Testis (tissue), 3 donors: ENCODE measurements around the gene CCDC50. TPM values are rescaled to one million over a fixed set of nuclear protein-coding genes. Genes with fewer than 3 reads are reported as not detected.

ENCODE experiments used
- DNase-seq: peaks from one replicate; pipeline ENCODE4 v3.0.0-alpha.2; 2019
- H3K27ac ChIP-seq, 2 donors: fragments of 200-600 bp; sonication (generic); one replicate each; pipeline ENCODE4 v1.5.1; 2019
- H3K27me3 ChIP-seq: fragments of 200-600 bp; sonication (generic); one replicate; pipeline ENCODE4 v1.5.1; 2019
- H3K36me3 ChIP-seq: fragments of 200-600 bp; sonication (generic); one replicate; pipeline ENCODE4 v1.5.1; 2017; ENCODE audit warnings: low read depth; ENCODE audit errors: missing control alignments
- H3K4me1 ChIP-seq: fragments of 200-600 bp; sonication (generic); one replicate; pipeline ENCODE4 v1.5.1; 2019
- H3K4me3 ChIP-seq, 2 donors: fragments of 200-600 bp; sonication (generic); one replicate each; pipeline ENCODE4 v1.5.1; 2017 to 2019
- H3K9me3 ChIP-seq: fragments of 200-600 bp; sonication (generic); one replicate; pipeline ENCODE4 v1.5.1; 2017
- POLR2A ChIP-seq: fragments of 450-650 bp; IDR thresholded peaks from one replicate; pipeline ENCODE4 v1.6.1; 2017; ENCODE audit warnings: antibody characterized with exemption, mild to moderate bottlenecking, moderate library complexity
- WGBS, 2 donors: methylation state at CpG; one replicate each; pipeline ENCODE4 v1.1.5; 2018; 5-methylcytosine and 5-hydroxymethylcytosine counted together
- intact Hi-C: fragments of 100-400 bp; cut with DNase I; formaldehyde crosslinking; loops from one replicate; pipeline ENCODE4 v1.15.1; 2023; ENCODE audit warnings: low total_unique reads
- polyA plus RNA-seq: library from polyadenylated mRNA; stranded (reverse); fragments of 350-450 nt; fragmentation: Illumina TruSeq; extraction: RNeasy Lipid Tissue Mini Kit (QIAGEN cat#74804); gene quantifications from one replicate; pipeline ENCODE4 v1.2.3, GENCODE V29; 2014; ENCODE audit warnings: low read depth, low replicate concordance; ENCODE audit not compliant: insufficient read depth
- total RNA-seq, 2 donors: library from RNA; depleted of rRNA; stranded (reverse); fragments of >200 nt; gene quantifications; one replicate each; pipeline ENCODE4 v1.2.3, GENCODE V29; 2016
- TF ChIP-seq, protein P1 (sequence below), 3 experiments: fragments of 450-650 bp in 2 of 3; fragments of 200-600 bp in 1 of 3; sonication (generic) in 1 of 3; IDR thresholded peaks; one replicate each; pipeline ENCODE4 v1.5.1; 2016 to 2019; ENCODE audit warnings: antibody characterized with exemption in 3 of 3, mild to moderate bottlenecking in 2 of 3, moderate library complexity in 1 of 3

CCDC50 gene
- total and polyA plus RNA-seq, 3 donors from 2014 or later, result 65.0 to 69.9 (median 68.2) TPM

DNA sequence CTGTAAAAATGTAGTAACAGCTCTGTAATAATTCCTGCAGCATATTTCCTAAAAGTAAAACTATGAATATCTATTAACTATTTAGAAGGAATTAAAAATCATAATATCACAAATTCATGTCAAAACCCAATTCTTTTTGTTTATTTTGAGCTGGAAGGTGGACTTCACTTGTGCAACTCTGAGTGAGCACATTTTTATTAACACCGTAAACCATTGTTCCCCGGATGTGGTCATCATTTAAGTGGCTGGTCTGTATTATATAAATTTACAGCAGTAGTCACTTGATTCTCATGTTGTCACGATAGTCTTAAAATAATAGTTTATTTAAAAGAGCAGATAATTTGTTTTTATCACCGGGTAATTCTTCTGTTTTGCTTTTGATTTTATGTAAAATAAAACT lies 44.1 kb downstream of the CCDC50 start:
- Histone ChIP-seq H3K4me1 (peaks cover 25% of the 10 kb centered on the region), H3K27me3 (no peaks in the 10 kb centered on the region), H3K27ac (no peak overlapping the region), H3K4me3 (no peak overlapping the region), H3K36me3 (no peaks in the 10 kb centered on the region), H3K9me3 (no peaks in the 10 kb centered on the region)
- DNase-seq, result no peak
- intact Hi-C loops, result no loop called here
- 61 to 73% methylated on average over 4 of the region's 4 CpGs for WGBS, 2 donors
- TF ChIP-seq POLR2A, result no peak
- TF ChIP-seq, protein P1, sequence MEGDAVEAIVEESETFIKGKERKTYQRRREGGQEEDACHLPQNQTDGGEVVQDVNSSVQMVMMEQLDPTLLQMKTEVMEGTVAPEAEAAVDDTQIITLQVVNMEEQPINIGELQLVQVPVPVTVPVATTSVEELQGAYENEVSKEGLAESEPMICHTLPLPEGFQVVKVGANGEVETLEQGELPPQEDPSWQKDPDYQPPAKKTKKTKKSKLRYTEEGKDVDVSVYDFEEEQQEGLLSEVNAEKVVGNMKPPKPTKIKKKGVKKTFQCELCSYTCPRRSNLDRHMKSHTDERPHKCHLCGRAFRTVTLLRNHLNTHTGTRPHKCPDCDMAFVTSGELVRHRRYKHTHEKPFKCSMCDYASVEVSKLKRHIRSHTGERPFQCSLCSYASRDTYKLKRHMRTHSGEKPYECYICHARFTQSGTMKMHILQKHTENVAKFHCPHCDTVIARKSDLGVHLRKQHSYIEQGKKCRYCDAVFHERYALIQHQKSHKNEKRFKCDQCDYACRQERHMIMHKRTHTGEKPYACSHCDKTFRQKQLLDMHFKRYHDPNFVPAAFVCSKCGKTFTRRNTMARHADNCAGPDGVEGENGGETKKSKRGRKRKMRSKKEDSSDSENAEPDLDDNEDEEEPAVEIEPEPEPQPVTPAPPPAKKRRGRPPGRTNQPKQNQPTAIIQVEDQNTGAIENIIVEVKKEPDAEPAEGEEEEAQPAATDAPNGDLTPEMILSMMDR (IDR thresholded peaks at IDR 0.05), result no peak

DNA sequence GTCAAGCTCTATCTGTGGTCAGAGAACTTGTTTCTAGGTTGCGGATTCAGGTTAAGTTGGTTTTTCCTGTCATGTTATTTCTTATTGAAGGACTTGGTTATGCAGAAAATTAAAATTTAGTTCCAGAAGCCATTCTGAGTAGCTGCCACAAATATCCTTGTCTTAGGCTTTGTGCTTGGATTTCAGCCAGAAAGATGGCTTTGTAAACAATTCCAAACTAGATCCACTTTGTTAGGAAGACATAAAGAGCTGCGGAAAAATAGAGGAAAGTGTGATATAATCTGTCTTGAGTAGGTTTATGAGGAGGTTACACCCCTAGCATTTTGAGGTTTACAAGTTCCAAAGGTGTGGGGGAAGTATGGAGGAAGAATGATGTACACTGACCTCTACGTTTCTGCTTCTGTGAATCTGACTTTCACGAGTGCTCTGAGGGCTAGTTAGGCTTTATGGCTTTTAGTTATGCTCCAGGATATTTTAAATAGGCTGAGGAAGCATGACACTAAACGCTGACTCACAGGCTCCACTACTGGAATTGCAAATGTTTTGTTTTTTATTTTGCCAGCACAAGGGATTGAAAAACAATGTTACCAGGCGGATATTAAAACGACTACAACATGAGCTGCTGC lies 47.4 kb downstream of the CCDC50 start:
- DNase-seq, result no peak

DNA sequence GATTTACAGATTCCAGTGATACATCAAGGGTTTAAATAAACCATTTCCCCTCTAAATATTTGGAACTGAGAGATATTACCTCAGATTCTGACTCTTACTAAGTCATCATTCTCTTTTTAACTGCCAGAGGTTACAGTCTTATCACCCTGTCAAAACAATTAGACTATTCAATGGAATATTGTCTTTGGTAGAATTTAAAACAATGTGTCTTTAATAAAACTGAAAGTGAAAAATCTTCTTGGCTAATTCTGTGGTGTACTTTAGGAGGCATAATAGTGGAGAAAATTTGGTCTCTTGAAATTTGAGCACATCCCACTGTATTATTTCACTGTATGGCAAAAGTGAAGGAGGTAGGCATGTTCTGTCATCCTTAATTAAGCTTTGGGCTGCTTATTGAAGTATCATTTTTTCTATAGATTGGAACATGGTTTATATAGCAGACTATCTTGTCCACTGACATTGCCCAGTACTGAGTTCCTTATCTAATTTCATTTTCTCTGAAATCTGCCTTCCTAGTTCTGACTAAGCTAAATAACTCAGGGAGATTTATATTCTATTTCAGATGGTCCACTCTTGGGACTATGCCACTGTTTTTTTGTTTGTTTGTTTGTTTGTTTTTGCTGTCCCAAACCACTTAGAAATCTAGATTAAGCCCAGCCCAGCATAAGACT lies 49.1 kb downstream of the CCDC50 start:
- H3K36me3 ChIP-seq, result no peaks in the 10 kb centered on the region
- TF ChIP-seq POLR2A, result no peak
- TF ChIP-seq, protein P1 (IDR thresholded peaks at IDR 0.05), result no peak
- H3K4me3 ChIP-seq, result no peak overlapping the region
- DNase-seq, result no peak
- H3K9me3 ChIP-seq, result no peaks in the 10 kb centered on the region
- peaks cover 51% of the 10 kb centered on the region for H3K4me1 ChIP-seq
- intact Hi-C loops, result no loop called here
- no peaks in the 10 kb centered on the region for H3K27me3 ChIP-seq
- H3K27ac ChIP-seq, result peak overlapping the region; percentile 32 to 65

More for the DNA sequence above, 47.4 kb downstream of the CCDC50 start:
- Histone ChIP-seq H3K36me3 (no peaks in the 10 kb centered on the region), H3K27ac (peak overlapping the region in 1 of 2 donors; percentile 65), H3K27me3 (no peaks in the 10 kb centered on the region), H3K4me1 (peaks cover 41% of the 10 kb centered on the region), H3K9me3 (no peaks in the 10 kb centered on the region), H3K4me3 (no peak overlapping the region)
- intact Hi-C loops, result no loop called here
- WGBS, 2 donors, result 41 to 55% methylated on average over 7 of the region's 7 CpGs
- TF ChIP-seq, protein P1 (IDR thresholded peaks at IDR 0.05), result no peak
- TF ChIP-seq POLR2A, result no peak

DNA sequence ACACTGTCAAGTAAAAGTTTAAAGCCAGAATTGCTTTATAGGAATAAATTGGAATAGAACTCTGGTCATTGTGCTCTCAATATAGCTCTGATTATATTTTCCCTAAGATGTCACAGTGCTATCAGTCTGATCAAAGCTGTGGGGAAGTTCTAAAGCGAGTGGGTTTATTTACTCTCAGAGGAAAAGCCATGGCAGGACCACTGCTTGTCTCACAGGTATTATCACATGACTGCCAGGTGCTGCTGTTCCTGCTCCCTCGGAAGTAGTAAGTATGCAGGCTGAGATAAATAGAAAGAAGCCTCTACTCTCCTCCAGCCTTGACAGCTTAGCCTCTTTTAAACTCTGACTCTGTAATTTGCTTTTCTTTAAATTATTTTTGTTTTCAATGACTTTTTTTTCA lies 50.3 kb downstream of the CCDC50 start:
- no peak for TF ChIP-seq POLR2A
- TF ChIP-seq, protein P1 (IDR thresholded peaks at IDR 0.05), result no peak
- WGBS, 2 donors, result 40 to 71% methylated on average over 2 of the region's 2 CpGs
- peaks cover 58% of the 10 kb centered on the region for H3K4me1 ChIP-seq
- no peaks in the 10 kb centered on the region for H3K36me3 ChIP-seq
- no peak for DNase-seq
- no peaks in the 10 kb centered on the region for H3K9me3 ChIP-seq
- H3K27ac ChIP-seq, result peak overlapping the region in 1 of 2 donors; percentile 29
- no peaks in the 10 kb centered on the region for H3K27me3 ChIP-seq
- intact Hi-C loops, result no loop called here
- H3K4me3 ChIP-seq, result no peak overlapping the region
